Spleen (tissue), 7 donors: ENCODE measurements around the gene TMEM97.
"Not testable (repeated sequence)": the region's sequence is repeated elsewhere in the genome, so short reads cannot be mapped to it uniquely, and the experiment has no call there.

Experiments used
- CTCF ChIP-seq, 11 experiments: fragments of 200-600 bp in 7 of 11; fragments of 450-650 bp in 4 of 11; sonication (generic) in 4 of 11; IDR thresholded peaks in 8 of 11; conservative IDR thresholded peaks in 3 of 11; 1 replicate in 7 of 11; 2 replicates in 4 of 11; pipeline versions ENCODE4 v1.4.0 to v1.8.0; 2016 to 2021; ENCODE audit warnings: antibody characterized with exemption in 11 of 11, inconsistent platforms in 4 of 11, mild to moderate bottlenecking in 1 of 11
- POLR2A ChIP-seq, 3 donors: fragments of 450-650 bp; IDR thresholded peaks; one replicate each; pipeline ENCODE4 v1.5.1; 2017; ENCODE audit warnings: antibody characterized with exemption in 3 of 3, mild to moderate bottlenecking in 1 of 3
- POLR2AphosphoS5 ChIP-seq, 3 donors: sonication (generic); formaldehyde crosslinking; IDR thresholded peaks; one replicate each; pipeline ENCODE4 v1.5.1; 2017; ENCODE audit warnings: antibody characterized with exemption in 3 of 3
- donor health status: DM: no; HTN: no; CAD: no; lungs with moderate emphysema.
- donor health status: DM: no; HTN: no; CAD: no.
- donor health status: DM: no; HTN: no; CAD: no.

- TF ChIP-seq CTCF (IDR thresholded peaks at IDR 0.05 in 8 of 11, conservative IDR thresholded peaks at IDR 0.05 in 3 of 11); POLR2A (IDR thresholded peaks at IDR 0.05); POLR2AphosphoS5 (IDR thresholded peaks at IDR 0.05): not testable (repeated sequence)
Observed at GRCh38 chr17:28292878-28293277, 26.1 kb upstream of the TMEM97 start.
